ENCODE data around the gene ST3GAL3.

The ST3GAL3 gene

GRCh38 chr1:43925846-43926245 lies 218.5 kb downstream of the ST3GAL3 start:
- no peak for DNase-seq

- DNase-seq, result no peak
These were observed 223.0 kb downstream of the ST3GAL3 start for GRCh38 chr1:43930168-43930948.

DNA sequence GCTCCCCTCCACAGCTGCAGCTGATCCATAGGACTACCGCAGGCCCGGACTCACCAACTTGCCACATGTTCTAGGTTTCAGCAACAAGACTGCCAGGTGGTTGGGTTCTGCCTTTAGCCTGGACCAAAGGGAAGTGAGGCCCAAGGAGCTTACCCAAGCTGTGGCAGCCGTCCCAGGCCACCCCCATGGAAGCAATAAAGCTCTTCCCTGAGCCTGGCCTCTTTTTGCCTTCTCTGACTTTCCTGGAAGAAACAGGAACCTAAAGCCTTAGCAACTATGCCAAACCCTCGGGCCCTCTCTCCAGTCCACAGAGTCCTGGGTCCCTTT lies 223.6 kb downstream of the ST3GAL3 start:
- no peak for DNase-seq

DNA sequence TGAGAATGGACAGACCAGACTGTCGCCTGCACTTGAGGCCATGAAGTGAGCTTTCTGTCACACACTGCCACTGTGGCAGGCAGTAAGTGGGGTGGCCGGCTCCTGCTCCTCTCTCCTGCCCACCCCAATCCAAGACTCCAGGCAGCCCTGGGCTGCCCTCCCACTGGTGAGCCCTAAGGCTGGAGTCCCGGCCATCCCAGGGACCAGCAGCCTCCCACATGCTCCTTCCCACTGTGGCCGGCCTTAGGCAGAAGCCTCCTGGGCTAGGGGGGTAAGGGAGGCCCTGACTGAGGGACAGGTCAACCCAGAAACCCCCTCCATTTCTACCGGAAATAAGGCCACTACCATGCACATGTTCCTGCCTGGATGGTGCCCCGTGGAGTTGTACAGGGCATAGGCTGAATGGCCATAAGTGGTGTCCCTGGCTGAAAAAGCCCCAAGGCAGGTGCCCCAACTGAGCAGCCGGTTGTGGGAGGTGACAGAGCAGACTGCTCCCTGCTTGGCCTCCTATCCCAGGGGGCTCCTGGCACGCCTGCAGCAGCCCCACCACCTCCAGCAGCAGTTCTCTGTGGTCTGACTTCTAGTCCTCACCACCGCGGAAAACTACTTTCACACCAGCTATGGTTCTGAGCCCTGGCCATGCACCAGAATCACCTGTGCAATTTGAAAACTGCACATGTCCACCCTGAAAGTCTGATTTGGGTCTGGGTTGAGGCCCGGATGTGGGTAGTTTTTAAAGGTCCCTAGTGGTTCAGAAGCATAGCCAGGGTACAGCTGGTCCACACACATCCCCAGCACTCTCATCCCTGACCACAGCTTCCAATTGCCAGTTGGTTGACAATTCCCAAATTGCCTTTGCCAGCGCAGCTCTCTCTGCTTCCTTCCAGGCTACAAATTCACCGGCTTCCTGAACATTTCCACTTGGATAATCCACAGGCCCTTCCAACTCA lies 224.7 kb downstream of the ST3GAL3 start:
- DNase-seq, result no peak

DNA sequence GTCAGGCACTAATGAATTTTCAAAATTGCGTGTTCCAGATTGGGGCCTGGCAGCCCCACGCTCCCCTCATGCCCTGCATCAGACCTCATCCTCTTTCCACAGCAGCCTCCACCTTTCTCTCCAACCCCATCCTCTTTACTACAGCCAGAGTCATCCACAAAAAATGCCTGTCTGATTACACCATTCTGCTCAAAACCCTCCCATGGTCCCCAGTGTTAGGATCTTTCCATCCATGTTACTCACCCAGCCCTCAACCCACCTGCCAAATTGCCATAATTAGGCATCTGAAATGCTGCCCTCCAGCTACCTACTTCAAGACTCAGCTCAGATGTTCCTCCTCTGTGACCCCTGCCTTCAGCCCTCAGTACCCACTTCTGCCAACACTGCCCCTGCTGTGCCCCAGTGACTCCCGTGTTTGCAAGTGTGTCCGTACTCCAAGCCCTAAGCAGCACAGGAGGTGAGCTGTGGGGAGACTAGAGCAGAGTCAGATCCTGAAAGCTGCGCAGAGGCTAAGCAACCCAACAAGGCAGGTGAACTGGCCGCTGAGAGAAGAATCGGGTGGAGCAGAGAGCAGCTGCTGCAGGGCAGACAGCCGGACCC lies 225.6 kb downstream of the ST3GAL3 start:
- DNase-seq, result no peak

DNA sequence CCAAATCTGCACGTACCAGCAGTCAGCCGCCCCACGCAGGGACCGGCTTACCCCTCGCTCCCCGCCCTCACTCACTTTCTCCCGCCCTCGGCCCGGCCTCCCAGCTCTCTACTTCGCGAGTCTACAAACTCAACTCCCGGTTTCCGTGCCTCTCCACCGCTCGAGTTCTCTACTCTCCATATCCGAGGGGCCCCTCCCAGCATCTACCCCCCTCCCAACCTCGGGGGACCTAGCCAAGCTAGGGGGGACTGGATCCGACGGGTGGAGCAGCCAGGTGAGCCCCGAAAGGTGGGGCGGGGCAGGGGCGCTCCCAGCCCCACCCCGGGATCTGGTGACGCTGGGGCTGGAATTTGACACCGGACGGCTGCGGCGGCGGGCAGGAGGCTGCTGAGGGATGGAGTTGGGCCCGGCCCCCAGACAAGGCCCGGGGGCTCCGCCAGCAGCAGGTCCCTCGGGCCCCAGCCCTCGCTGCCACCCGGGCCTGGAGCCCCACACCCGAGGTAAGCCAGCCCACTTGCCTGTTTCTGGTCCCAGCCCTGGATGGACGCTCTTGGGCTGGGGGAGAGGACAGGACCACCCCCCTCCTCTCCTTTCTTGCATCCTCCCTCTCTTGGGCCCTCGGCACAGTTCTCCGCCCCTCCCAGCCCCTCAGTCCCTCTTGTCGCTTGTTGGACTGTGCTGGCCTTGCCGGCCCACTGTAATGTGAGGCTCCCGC lies 226.2 kb downstream of the ST3GAL3 start, which contains the start of gene ARTN:
Gene ARTN, plus strand, starts transcription at position 416 of the 715 bp plus-strand sequence. CDS start 1,856 bp downstream, outside the sequence.
- DNase-seq, result no peak

DNA sequence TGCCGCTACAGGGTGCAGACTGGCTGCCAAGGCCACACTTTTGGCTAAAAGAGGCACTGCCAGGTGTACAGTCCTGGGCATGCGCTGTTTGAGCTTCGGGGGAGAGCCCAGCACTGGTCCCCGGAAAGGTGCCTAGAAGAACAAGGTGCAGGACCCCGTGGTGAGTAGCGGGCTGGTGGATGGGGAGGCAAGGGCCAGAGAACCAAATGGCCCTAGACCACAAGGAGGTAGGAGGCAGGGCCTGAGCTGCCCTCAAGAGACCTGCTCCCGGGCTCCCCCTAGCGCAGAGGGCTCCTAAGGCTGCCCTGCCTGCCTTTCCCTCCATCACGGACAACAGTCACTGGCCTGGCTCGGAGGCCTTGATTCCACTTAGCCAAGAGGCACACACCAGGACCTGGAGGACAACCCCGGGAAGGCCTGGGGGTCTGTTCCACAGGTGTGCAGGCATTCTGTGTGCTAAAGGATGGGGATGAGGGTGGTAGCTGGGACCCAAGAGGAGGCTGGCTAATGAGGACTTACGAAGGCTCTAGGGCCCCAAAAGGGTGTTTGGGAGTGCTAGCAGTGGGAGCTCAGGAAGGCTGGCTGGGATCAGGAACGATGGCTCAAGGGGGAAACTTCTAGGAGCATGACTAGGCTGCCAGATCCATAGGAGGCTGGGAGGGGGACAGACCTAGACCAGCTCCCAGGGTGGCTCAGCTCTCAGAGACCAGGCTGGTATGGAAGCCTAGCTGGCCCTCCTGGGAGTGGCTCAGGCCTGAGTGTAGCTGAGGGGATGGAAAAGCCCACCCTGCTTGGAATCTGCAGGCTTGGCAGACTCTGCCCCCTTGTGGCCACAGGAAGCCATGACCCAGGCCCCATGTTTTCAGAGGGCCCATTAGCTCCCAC lies 227.0 kb downstream of the ST3GAL3 start:
- DNase-seq, result no peak

GRCh38 chr1:43934986-43935324 lies 227.6 kb downstream of the ST3GAL3 start:
- no peak for DNase-seq

- no peak for DNase-seq
These were observed 228.5 kb downstream of the ST3GAL3 start for GRCh38 chr1:43935711-43936427.

DNA sequence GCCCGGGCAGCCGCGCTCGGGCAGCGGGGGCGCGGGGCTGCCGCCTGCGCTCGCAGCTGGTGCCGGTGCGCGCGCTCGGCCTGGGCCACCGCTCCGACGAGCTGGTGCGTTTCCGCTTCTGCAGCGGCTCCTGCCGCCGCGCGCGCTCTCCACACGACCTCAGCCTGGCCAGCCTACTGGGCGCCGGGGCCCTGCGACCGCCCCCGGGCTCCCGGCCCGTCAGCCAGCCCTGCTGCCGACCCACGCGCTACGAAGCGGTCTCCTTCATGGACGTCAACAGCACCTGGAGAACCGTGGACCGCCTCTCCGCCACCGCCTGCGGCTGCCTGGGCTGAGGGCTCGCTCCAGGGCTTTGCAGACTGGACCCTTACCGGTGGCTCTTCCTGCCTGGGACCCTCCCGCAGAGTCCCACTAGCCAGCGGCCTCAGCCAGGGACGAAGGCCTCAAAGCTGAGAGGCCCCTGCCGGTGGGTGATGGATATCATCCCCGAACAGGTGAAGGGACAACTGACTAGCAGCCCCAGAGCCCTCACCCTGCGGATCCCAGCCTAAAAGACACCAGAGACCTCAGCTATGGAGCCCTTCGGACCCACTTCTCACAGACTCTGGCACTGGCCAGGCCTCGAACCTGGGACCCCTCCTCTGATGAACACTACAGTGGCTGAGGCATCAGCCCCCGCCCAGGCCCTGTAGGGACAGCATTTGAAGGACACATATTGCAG lies 229.3 kb downstream of the ST3GAL3 start:
- no peak for DNase-seq

GRCh38 chr1:43937179-43937865 lies 230.0 kb downstream of the ST3GAL3 start:
- DNase-seq, result no peak

DNA sequence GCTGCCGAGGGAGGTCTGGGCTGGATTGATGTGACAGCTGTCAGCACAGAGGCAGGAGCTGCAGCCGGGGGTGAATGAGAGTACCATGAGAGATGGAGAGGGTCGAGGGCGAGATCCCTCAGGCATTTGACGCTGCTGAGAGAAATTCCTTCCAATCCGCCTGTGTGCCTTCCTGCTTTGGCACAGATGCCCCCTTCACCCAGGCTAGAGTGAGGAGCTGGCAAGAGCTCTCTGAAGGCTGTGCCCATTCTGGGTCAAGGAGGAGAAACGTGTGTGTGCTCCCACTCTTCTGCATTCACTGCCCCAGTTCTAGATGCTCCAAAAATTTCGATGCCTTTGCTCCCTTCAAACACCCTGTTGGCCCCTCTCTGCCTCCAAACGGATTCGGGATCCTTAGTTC lies 231.0 kb downstream of the ST3GAL3 start:
- no peak for DNase-seq

DNA sequence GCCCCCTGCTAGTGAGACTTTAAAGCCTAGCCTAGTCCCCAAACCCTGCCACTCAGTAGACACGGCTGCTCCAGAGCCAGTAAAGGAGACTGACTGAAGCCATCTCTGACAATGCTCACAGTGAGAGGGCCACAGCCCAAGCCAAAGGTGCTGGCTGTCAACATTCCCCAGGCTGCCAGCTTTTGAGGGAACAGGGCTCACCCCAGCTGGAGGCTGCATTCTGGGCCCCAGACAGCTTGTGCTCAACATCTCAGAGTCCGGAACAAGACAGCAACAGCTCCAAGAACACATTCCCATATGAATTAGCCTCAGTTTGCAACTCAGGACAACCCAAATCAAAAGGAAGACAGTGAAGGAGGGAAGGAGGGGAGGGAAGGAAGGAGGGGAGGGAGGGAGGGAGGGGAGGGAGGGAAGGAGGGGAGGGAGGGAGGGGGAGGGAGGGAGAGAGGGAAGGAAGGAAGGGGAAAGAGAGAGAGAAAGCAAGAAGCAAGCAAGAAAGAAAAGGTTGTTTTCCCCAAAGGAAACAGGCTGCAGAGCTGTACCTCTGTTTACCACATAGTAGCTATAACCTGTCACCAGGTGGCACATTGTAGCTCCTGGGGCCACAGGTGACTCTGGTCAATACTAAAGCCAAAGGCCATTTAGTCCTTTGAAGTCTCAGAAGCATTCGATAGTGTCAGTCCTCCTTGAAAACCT lies 231.7 kb downstream of the ST3GAL3 start:
- no peak for DNase-seq

DNA sequence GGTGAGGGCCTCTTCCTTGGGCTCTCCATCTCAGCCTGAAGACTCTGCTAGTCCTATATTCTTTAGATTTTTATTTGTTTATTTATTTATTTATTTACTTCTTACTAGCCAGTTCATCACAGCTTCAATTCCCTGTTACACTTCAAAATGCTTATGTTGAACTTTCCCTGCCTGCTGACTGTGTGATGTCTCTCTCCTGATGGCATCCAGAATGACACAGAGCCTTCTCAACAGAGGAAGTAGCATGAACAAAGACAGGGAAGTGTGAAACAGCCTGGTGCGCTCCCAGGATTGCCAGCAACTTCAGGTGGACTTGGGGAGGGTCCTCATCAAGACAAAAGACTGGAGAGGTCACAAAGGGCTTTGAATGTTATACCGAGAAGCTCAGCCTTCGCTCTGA lies 235.1 kb downstream of the ST3GAL3 start:
- DNase-seq, result no peak

- DNase-seq, result no peak
These were observed 237.5 kb downstream of the ST3GAL3 start for GRCh38 chr1:43944860-43945259.

GRCh38 chr1:43945674-43946235 lies 238.4 kb downstream of the ST3GAL3 start:
- DNase-seq, result no peak

GRCh38 chr1:43946236-43947060 lies 239.1 kb downstream of the ST3GAL3 start, which contains the start of gene IPO13:
TSS of gene IPO13 (plus strand) at chr1:43946950. CDS start at chr1:43947601, 651 bp downstream.
- DNase-seq, result peak; percentile 93

Measured in cortex of kidney (tissue), 1 donor.